ENCODE measurements around the gene LASP1.

- TF ChIP-seq CTCF (conservative IDR thresholded peaks at IDR 0.05; ENCODE audit: low read depth, low read length) (no peak), EZH2 (IDR thresholded peaks at IDR 0.05; ENCODE audit: low read length, unreplicated experiment) (no peak)
Observed at GRCh38 chr17:38897176-38897575, 27.3 kb downstream of the LASP1 start.
